Peyer's patch (tissue), 4 donors: Measurements from ENCODE around the gene TRIM43B.
"Not testable (repeated sequence)": the region's sequence is repeated elsewhere in the genome, so short reads cannot be mapped to it uniquely, and the experiment has no call there.

Experiments
- POLR2A ChIP-seq, 2 donors: fragments of 450-650 bp; IDR thresholded peaks; one replicate each; pipeline ENCODE4 v1.5.1; 2017; ENCODE audit warnings: antibody characterized with exemption in 2 of 2, mild to moderate bottlenecking in 2 of 2, moderate library complexity in 2 of 2
- TF ChIP-seq, protein P1 (sequence below), 6 experiments: fragments of 450-650 bp in 4 of 6; fragments of 200-600 bp in 2 of 6; sonication (generic) in 1 of 6; IDR thresholded peaks; one replicate each; pipeline ENCODE4 v1.5.1; 2017 to 2019; ENCODE audit warnings: antibody characterized with exemption in 6 of 6, mild to moderate bottlenecking in 3 of 6, moderate library complexity in 1 of 6

DNA sequence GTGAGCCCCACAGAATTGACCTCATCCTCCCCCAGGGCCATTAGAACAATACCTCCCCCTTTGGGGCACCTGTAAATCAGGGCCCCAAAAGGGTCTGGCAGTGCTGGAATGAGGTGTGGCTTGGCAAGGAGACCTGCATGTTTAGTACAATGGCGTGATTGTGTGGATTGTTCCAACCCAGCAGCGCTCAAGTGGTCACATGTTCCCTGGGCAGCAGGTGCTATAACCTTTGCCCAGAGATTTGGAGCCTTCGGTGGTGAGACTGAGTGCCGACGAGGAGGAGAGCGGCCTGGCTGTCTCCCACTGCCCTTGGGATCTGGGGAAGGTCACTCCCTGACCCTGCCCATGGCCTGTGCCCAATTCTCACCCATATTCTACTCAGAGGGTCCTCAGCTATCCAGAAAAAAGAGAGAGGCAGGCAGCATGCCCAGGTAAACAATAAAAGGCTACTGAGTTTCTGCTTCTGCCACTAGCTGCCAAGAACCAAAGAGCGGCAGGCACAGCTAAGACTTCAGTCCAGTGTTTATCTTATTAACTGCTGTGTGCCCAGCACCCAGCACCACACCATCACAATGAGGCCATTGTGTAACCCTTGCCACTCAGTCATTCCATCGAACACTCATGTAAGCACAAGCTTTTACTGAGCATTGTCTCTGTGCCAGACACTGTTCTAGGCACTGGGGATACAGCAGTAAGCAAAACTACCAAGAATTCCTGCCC, 54.6 kb downstream of the TRIM43B start:
- TF ChIP-seq, protein P1, sequence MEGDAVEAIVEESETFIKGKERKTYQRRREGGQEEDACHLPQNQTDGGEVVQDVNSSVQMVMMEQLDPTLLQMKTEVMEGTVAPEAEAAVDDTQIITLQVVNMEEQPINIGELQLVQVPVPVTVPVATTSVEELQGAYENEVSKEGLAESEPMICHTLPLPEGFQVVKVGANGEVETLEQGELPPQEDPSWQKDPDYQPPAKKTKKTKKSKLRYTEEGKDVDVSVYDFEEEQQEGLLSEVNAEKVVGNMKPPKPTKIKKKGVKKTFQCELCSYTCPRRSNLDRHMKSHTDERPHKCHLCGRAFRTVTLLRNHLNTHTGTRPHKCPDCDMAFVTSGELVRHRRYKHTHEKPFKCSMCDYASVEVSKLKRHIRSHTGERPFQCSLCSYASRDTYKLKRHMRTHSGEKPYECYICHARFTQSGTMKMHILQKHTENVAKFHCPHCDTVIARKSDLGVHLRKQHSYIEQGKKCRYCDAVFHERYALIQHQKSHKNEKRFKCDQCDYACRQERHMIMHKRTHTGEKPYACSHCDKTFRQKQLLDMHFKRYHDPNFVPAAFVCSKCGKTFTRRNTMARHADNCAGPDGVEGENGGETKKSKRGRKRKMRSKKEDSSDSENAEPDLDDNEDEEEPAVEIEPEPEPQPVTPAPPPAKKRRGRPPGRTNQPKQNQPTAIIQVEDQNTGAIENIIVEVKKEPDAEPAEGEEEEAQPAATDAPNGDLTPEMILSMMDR (IDR thresholded peaks at IDR 0.05), result not testable (repeated sequence)
- not testable (repeated sequence) for TF ChIP-seq POLR2A (IDR thresholded peaks at IDR 0.05)
